ENCODE results near the gene PTPRJ.

DNA sequence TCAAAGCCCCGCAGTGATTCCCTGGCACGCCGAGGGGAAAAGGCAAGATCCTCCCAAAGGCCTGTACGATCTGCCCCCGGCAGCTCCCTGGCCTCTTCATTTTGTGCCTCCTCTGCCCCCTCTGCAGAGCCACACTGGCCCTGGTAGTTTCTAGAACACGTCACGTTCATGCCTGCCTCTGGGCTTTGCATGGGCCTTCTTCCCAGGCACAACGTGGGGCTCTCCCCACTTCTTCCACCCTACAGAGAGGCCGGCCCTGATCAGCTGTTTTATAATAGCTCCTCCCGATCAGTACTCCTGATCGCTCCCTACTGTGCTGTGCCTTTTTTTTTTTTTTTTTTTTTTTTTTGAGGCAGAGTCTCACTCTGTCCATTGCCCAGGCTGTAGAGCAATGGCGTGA lies 78.4 kb downstream of the PTPRJ start:
- TF ChIP-seq POLR2A (IDR thresholded peaks at IDR 0.05; ENCODE audit: low read length): no peak
- TF ChIP-seq GATA1 (IDR thresholded peaks at IDR 0.05; ENCODE audit: low read depth, low read length): no peak

All from erythroblast (primary cell).